Ramos (cell line): ENCODE results near the gene PAK2.
"Not testable (repeated sequence)": the region's sequence is repeated elsewhere in the genome, so short reads cannot be mapped to it uniquely, and the experiment has no call there.

Experiments
- in situ Hi-C: fragments of 300-500 bp; cut with MboI; formaldehyde crosslinking; loops from one replicate; pipeline ENCODE4 v1.14.3; 2022; ENCODE audit warnings: low sequenced_read_pairs; ENCODE audit not compliant: unreplicated experiment

PAK2 gene

DNA sequence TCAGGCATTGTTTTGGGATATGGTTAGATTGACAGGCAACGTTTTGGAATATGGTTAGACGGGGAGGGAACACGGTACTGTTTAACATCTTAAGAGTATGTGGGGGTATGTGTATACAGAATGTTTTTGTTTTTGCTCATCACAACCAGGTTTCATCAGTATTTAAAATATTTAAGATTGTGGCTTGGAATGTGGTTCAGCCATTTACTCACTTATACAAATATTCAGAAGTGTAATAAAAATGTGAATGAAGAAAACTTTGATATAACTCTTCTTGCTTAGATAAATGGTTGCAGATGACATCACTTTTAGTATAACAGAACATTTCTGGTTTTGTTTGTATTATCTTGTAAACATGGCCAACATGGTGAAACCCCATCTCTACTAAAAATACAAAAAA lies 3.9 kb upstream of the PAK2 start:
- in situ Hi-C loops: no loop called here

DNA sequence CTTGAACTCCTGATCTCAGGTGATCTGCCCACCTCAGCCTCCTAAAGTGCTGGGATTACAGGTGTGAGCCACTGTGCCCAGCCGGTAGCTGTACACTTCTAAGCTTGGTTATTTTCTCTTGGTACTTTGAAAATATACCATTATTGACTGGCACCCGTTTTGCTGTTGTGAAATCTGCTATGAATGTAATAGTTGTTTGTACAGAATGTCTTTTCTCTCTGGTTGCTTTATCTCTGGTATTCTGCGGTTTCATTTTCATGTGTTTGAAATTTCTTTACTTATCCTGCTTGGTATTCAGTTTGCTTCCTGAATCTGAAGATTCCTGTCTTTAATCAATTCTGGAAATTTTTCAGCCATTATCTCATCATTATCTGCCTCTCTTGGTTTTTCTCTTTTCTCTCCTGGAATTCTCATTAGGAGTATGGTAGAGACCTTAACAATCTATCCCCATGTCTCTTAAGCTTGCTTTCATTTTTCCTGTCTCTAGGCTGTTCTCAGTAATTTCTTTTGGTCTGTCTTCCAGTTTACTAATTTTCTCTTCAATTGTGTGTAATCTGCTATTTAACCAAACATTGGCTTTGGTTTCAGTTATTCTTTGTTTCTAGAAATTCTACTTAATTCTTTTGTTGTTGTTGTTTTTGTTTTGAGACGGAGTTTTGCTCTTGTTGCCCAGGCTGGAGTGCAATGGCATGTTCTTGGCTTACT lies 2.8 kb upstream of the PAK2 start:
- in situ Hi-C loops: no loop called here

- in situ Hi-C loops: no loop called here
Observed at GRCh38 chr3:196737655-196738054, 2.0 kb upstream of the PAK2 start.

DNA sequence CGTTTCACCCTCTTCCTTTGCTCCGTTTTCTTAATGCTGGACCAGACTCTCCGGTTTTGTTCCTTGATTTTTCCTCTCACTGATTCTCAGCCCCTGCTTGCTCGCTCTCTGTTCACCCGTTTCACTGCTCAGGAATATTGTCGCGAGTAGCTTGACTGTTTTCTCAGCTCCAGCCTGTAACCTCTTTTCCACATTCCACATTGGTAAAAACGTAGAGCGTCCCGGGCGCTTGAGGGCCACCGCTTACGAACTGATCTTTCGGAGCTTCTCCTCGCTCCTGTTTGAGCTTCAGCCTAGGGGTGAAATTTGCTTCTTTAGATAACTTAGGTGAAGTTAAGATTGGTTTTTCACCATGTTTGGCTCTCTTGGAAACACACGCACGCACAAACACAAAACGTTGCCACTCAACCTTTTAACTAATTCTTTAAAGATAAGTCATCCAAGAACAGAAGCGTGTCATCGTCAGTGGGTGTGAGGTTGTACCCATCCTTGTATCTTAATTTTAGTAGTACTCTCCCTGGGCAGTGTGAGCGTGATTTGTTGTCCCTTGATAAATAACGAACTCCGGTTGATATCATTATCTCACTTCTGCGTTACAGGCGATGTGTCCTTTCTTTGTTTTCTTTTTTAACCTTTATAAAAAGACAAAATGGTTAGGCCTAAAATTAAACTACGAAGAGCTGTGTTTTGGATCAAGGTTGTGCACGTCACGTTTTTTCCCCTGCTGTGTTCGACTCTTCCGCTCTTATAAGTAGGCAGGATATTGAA lies 1.0 kb downstream of the PAK2 start:
- in situ Hi-C loops: no loop called here

DNA sequence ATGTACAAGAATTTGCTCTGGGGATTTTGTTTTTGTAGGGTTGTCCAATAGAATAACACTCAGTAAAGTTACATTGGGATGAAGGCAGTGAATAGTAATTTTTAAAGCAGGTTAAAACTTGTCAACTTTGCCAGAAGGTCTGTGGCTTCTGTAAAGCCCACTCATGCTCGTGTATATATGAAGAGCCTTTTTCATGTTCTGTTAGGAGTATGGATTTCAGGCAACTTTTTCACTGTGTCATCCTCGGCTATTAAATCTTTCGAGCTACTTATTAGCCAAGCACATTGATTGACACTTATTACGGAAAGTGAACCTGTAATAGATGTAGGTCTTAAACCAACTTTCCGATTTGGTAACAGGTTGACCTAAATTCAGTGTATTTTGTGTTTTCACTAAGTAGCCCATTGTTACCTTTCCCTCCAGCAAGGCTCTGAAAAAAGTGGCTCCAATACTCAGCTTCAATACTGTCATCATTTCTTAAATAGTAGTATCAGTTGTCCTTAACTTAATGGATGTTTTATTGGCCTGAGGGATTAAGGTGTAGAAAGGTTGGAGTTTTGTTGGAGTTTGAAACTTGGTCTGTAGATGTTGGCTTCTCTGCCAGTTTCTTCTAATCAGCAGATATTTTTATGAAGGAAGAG lies 1.7 kb downstream of the PAK2 start:
- in situ Hi-C loops: no loop called here

- in situ Hi-C loops: not testable (repeated sequence)
Observed at GRCh38 chr3:196743569-196743968, 3.9 kb downstream of the PAK2 start.

- in situ Hi-C loops: no loop called here
Observed at GRCh38 chr3:196749125-196749524, 9.5 kb downstream of the PAK2 start.

DNA sequence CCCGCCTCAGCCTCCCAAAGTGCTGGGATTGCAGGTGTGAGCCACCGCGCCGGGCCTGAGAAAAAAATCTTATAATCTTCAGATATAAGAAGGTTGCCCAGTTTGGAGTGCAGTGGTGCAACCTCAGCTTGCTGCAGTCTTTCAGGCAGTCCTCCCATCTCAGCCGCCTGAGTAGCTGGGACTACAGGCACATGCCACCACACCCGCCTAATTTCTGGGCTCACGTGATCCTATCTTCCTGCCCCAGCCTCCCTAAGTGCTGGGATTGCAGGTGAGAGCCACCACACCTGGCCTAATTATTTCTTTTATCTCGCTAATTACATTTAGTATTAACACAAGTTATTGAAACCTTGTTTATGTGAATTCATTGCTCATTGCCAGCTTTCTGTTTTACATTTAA lies 13.5 kb downstream of the PAK2 start:
- in situ Hi-C loops: no loop called here

DNA sequence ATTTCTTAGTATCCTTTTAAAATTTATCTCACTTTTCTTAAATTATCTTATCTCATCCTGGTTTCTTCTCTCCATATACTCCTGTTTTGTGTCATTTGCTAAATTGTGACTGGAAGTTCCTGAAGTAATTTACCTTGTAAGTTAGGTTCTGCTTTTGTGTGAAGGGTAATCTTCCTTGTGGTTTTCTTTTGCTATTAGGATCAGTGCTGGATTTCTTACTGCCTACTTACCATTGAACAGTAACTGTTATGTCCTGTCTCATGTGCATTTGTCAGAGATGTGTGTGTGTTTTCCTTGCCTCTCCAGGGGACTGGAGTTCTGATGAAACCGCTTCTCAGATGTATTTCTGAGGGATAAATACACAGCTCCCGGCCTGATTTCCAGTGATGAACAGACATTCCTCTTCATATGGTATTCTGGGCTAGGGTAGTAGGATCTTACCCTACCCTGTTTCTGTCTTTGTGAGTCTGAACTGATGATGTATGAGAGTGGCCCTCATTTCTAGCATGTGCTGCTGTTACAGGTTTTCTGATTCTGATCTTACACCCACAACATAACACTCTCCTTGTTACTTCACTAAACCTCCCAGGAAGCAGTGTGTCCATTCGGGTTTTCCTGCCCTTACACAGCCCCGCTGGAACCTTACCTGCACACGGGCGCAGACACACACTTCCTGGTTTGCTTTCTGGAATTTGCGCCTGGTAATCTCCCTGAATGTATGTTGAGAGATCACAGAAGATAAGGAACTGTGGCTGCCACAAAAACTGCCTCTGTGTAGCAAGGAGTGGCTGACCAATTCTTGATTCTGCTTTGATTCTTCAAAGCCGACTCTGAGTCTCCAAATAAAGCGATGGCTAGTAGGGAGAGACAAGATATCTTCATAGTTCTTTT lies 14.7 kb downstream of the PAK2 start:
- in situ Hi-C loops: no loop called here

DNA sequence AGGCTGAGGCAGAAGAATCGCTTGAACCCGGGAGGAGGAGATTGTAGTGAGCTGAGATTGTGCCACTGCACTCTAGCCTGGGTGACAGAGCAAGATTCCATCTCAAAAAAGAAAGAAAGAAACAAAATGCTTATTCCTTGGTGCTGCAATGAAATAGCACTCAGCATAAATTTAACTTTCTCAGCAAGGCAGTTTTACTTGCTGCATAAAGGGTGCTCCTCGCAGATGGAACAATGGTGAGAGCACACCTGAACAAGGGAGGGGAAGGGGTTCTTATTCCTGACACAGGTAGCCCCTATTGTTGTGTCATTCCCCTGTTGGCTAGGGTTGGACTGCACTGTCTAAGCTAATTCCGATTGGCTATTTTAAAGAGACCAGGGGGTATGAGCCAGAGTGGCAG lies 17.1 kb downstream of the PAK2 start:
- in situ Hi-C loops: no loop called here

- in situ Hi-C loops: no loop called here
Observed at GRCh38 chr3:196757876-196758739, 18.5 kb downstream of the PAK2 start.

- in situ Hi-C loops: no loop called here
Observed at GRCh38 chr3:196763179-196763578, 23.5 kb downstream of the PAK2 start.

DNA sequence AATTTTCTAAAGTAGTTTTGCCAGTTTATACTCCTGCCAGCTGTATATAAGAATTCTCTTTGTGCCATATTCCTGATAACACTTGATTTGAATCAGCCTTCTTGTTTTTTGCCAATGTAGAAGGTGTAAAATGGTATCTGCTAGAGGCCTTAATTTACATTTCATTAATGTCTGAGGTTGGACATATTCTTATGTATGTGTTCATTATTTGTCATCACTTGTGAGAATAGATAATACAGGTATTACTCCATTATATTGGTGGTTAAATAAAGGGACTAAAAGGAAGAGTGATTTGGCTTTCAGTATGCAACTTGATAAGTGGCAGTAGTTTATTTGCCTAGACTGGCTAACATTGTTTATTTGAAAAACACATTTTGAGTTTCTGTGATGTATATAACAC lies 25.8 kb downstream of the PAK2 start:
- in situ Hi-C loops: no loop called here

- in situ Hi-C loops: no loop called here
Observed at GRCh38 chr3:196771067-196771466, 31.4 kb downstream of the PAK2 start.

GRCh38 chr3:196772102-196772501 lies 32.4 kb downstream of the PAK2 start:
- in situ Hi-C loops: no loop called here

- in situ Hi-C loops: no loop called here
Observed at GRCh38 chr3:196772897-196773296, 33.2 kb downstream of the PAK2 start.

- in situ Hi-C loops: no loop called here
Observed at GRCh38 chr3:196774191-196774820, 34.6 kb downstream of the PAK2 start.

DNA sequence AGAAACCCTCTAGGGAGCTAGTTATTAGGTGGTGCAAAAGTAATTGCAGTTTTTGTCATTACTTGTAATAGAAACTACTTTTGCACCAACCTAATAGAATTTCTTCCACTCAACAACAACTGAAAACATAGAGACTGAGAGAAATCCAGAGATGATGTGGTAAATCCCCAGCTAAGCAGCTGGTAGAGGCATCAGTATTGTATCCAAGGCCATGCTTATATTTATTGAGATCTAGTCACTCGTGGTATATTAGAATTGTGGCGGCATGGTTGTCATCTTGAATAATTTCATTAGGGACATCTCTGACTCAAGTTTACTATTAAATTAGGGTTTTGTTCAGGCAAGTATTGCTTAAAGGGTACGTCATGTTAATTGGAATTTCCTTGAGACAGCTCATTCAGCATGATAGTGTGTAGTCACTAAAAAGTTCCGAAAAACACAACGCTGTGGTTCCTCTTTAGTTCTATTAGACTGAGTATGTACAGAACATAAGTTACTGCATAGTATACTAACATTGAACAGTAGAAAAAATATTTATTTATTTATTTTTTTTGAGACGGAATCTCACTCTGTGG lies 35.3 kb downstream of the PAK2 start:
- in situ Hi-C loops: no loop called here

- in situ Hi-C loops: no loop called here
Observed at GRCh38 chr3:196775938-196776337, 36.3 kb downstream of the PAK2 start.
